Right hindlimb (tissue), 1 donor: ENCODE results near the gene CCNJ.
A peak's percentile ranks its signal among the peaks of the same experiment; 100 is the strongest.
"Not testable (repeated sequence)": the region's sequence is repeated elsewhere in the genome, so short reads cannot be mapped to it uniquely, and the experiment has no call there.

Experiments used
- DNase-seq: peaks from one replicate; pipeline ENCODE4 v3.0.0-alpha.2; 2018

The CCNJ gene, protein sequence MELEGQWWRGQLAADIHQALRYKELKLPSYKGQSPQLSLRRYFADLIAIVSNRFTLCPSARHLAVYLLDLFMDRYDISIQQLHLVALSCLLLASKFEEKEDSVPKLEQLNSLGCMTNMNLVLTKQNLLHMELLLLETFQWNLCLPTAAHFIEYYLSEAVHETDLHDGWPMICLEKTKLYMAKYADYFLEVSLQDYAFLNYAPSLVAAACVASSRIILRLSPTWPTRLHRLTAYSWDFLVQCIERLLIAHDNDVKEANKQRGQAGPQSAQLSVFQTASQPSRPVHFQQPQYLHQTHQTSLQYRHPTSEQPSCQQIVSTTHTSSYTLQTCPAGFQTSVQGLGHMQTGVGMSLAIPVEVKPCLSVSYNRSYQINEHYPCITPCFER

DNA sequence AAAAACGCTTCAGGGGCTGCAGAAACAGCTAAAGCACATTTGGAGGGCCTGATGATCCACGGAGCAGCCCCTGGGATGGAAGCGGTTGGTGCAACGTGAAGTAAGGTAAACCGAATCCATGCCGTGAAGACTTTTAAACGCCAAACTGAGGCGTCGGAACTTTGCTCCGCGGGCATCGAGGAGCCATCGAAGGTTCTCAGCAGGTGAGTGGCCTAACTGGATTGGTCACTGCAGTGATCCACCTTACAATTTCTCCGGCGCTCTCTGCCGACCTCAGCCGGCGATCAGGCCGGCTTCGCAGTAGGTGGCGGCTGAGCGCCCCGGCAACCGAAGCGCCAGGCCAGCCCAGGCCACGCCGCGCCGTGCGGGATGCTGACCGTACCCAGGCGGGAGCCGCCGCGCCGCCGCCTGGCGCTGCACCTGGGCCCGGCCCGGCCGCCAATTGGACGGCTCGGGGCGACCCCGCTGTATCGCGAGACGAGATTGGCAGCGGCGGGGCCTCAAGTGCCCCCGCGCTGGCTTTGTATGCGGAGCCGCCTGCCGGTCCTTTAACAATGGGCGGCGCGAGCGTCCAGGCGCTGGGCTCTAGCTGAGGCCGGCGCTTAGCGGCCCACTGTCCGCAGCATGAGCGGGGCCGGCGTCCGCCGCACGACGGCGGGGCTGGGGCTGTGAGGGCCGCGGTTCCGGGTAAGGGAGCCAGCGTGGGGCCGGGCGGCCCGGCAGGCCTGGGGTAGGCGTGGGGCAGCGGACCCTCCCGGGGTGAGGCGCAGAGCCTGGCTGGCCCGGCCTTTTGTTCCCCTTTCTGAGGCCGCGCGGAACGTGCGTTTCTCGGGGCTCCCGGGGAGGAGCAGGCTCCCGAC lies at the start of gene CCNJ:
Gene CCNJ, plus strand, starts transcription at position 551 of the 860 bp plus-strand sequence. CDS start 811 bp downstream, outside the sequence.
- peak; percentile 93 for DNase-seq

DNA sequence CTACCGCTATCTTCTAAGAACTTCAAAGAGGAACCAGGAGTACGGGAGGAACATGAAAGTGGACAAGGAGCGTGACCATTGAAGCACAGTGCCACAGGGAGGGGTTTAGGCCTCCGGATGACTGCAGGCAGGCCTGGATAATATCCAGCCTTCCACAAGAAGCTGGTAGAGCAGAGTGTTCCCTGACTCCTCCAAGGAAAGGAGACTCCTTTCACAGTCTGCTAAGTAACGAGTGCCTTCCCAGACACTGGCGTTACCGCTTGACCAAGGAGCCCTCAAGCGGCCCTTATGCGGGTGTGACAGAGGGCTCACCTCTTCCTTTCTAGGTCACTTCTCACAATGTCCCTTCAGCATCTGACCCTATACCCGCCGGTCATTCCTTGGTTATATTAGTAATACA lies 49.0 kb upstream of the CCNJ start:
- not testable (repeated sequence) for DNase-seq

DNA sequence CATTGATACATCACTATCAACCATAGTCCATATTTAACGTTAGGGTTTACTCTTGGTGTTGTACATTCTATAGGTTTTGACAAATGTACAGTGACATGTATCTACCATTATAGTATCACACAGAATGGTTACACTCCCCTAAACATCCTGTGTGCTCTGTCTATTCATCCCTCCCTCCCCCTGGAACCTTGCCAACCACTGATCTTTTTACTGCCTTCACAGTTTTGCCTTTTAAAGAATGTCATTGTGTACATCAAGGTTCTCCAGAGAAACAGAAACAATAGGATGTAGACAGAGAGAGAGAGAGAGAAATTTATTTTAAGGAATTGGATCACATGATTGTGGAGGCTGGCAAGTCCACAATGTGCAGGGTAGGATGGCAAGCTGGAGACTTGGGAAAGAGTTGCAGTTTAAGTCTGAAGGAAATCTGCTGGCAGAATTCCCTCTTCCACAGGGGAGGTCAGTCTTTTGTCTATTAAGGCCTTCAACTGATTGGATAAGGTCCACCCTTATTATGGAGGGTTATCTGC lies 45.1 kb upstream of the CCNJ start:
- DNase-seq = no peak

DNA sequence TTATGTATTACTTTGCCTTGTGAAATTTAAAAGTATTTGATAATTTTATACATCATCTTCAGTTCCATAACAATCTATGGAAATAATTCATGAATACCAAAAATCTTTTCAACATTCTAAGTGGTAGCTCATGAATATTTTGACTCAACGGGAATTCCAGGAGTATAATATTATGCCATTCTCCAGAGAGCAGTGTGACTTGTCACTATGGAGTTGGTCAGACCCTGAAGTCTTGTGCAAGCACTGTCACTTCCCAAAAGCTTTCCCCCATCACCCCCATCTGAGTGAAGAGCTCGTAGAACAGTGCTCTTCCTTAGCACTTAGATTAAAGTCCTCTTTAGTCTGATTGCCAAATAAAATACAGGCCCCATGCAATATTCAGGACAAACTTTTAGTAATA lies 29.4 kb upstream of the CCNJ start:
- DNase-seq = no peak

DNA sequence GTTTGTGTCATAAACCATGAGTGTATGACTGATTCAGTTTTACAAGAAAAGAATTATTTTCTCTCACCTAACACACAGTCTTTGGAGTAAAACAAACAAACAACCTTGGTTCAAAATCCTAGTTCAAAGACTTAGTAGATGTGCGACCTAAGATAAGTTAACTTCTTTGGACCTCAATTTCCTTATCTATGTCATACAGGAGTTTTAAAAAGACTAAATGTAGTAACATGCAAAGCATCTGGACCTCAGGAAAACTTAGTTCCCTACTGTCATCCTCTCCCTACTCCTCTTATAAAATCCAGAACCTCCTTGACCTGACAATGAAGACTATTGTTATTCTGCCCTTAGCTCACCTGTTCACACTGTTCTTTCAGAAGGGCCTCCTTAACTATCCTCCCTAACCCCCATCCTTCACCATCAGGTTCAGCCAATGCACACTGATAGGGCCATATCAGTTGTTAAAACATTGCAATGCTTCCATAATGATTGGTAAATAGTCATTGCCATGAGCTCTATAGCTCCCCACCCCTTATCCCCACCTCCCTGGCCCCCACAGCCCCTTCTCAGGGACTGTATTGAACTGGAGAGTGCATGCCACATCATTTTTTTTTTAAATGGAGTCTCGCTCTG lies 28.8 kb upstream of the CCNJ start:
- DNase-seq = no peak

DNA sequence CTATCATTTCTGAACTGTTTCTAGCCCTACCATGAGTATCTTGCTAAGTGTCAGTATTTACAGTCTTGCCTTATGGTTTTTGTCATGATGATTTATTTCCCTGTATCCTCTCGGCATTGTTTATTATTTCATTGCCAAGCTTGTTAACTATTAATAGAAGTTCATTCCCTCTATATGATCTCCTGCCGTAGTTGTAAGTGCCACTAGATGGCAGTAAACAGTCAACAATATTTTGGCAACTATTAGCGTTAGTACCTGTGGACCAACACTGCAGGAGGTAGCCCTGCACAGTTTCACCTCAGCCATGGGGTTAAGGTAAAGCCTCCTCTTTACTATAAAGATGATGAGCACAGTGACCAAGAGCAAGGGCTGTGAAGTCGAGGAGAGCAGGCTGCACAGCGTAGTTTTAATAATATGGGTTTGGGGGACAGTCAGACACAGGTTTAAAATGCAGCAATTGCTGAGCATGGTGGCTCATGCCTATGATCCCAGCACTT lies 26.1 kb upstream of the CCNJ start:
- peak; percentile 22 for DNase-seq

DNA sequence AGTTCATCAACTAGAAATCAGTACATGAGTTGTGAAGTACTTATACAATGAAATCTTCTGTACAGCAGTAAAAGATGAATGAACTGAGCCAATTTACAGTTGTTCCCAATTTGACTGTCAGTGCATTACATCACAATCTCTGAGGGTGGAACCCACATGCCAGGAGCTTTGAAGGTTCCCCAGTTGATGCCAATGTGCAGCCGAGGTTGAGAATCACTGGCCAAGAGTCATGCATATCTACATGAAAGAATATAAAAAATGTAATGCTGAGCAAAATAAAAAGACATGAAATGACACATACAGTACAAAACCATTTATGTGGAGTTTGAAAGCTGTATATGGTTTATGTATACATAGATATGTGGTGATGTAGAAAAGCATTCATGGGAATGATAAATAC lies 22.1 kb upstream of the CCNJ start:
- no peak for DNase-seq

DNA sequence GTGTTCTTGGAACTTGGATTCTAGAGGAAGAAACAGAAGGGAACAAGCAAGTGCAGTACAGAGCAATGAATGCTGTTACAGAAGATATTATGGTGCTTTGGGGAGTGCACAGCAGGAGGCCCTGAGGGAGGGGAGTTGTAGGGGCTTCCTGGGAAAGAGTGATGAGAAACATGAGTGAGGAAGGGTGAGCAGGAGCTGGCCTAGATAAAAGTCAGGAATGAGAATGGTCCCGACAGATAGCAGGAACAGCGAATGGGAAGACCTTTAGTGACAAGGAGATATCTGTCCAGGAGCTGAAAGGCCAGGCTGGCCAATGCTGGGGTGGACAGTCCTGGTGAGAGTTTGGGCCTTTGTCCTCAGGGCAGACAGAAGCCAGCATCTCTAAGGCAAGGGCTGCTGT lies 20.6 kb upstream of the CCNJ start:
- DNase-seq = no peak

DNA sequence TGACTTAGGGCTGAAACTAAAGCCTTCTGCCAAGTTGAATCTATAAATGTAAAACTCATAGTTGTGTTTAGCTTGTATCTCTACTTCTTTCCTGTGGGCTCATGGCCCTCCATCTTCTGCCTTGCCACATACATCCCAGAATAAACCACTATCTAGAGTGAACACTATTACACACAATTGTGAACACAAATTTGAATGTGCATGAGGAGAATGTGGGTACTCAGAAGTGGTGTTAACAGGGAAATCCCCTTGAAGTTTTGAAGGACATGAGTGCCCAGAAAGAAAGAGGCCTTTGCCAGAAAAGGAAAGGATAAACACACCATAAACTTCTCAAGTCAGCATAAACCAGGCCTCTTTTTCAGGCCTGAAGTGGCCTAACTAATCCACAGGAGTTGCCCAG lies 20.2 kb upstream of the CCNJ start:
- DNase-seq = no peak

DNA sequence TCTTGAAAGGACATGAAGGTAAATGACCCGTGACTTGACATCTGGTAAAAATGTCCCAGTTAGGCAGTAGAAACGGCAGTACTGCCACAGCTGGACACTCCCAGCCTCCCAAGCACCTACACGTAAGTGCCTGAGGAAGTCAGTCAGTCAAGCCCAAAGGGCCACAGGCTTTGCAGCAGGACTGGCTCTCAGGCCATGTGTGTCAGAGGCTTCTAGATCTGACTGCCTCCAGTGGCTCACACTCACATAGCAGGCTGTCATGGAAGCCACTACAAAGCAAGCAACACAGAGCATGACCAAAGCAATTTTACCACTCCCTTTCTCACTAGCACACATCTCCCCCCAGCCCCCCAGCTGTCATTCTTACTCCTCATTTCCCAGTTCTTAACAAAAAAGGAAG lies 17.8 kb upstream of the CCNJ start:
- no peak for DNase-seq

DNA sequence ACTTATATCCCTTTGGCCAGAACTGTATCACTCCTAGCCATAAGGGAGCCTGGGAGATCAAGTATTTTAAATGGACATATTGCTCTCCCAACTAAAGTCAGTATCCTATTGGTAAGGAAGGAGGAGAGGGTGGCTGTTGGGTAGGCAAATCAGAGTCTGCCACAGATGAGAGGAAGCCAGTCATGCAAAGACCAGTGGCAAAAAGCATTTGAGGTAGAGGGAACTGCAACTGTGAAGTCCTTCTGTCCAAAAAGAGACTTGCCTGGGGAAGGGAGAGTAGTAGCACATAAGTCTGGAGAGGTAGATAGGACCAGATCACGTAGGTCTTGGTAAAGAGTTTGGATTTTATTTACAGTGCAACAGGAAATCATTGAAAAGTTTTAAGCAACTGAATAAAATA lies 8.8 kb upstream of the CCNJ start:
- no peak for DNase-seq

DNA sequence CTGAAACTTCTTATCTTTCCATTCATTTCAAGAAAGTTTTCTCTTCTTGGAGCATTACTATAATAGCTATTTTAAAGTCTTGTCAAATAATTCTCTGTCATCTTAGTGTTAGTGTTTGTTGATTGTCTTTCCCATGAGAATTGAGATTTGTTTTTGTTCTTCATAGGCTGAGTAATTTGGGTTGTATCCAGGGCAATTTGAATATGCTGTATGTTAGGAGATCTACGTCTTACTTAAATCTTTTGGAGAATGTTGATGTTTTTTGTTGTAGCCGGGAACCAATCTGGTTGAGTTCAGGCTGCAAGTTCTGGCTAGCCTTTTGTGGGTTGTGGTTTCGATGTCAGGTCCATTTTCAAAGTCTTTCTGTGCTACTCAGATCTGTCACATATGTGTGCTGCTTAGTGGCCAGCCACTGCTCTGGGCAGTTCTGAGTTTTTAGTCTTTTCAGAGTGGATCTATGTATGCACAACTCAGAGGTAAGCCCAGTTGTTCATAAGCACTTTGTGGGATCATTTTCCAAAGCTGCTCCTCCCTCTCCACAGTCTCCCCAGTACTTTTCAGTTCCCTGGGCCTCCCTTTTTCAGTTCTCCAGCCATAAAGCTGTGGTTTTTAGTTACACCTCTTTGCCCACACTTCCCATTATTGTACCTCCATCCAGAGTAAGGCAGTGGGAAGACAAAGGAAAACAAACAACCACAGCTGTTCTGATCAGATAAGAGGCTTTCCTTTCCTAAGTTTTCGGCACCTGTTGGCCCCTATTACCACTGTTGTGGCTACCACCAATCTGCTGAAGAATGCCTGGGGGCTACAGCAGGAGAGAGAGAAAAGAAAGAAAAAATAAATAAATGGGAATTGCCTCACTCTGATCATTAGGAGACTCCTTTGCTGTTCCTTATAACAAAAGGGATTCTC lies 4.7 kb upstream of the CCNJ start:
- no peak for DNase-seq

DNA sequence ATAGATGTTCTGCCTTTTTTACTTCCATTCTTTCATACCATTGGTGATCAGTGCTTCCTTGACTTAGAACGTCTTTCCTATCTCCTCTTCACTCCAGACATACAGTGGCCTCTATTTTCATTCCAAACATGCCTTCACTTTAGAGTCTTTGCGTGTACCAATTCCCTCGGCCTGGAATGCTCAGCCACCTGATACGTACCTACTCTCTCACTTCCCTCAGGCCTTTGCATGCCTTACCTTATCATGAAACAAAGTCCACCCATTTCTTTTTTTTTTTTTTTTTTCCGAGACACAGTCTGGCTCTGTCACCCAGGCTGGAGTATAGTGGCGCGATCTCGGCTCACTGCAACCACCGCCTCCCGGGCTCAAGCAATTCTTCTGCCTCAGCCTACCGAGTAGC lies 2.2 kb upstream of the CCNJ start:
- no peak for DNase-seq

DNA sequence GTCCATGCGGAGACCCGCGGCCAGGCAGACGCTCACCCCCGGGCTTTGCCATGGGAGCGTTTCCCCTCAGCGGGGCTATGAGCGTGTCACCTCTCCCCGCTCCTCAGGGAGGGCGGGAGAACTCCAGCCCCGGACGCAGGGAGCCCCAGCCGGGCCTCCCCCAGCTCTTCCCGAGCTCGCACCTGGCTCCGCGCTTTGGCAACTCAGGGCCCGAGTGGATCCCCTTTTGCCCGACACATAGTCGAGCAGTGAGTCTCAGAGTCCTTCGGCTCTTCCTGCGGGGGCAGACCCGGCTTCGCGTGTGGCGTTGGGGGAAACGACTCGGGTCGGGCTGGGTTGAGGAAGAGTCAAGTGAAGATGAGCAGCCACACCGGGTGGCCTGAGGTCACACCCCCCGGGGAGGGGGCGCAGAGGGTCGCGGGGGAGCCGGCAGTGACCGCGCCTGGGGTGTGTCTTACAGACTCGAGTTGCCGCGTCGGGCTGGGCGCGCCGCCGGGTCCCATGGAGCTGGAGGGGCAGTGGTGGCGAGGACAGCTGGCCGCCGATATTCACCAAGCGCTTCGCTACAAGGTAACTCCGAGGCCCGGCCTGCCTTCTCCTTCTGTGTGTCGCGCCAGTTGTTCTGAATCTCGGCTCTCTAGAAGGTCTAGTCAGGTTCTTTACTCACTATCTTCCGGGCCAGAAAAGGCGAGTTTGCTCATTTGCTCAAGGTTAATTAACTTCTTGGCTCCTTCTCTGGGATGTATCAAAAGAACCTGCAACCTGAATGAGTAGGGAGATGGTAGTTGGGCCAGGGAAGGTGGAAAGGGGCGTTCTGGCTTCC lies 721 bp downstream of the CCNJ start:
- DNase-seq = peak; percentile 77

DNA sequence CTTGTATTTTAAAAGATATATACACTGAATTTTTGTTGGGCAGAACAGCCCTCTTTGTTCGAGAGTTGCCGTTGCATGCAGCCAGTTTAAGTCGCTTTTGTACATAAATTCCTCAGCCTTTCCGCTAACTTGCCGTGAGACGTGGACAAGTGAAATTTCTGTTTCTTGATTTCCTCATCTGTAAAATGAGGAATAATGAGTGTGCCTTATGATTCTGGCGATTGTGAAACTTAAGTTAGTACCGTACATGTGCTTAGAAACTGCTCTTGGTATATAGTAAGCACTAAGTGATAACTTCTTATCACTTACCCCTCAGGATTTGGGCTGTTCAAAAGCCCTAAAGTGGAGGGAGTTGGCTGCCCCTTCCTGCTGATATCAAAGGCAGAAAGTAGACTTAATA lies 1.4 kb downstream of the CCNJ start:
- no peak for DNase-seq

DNA sequence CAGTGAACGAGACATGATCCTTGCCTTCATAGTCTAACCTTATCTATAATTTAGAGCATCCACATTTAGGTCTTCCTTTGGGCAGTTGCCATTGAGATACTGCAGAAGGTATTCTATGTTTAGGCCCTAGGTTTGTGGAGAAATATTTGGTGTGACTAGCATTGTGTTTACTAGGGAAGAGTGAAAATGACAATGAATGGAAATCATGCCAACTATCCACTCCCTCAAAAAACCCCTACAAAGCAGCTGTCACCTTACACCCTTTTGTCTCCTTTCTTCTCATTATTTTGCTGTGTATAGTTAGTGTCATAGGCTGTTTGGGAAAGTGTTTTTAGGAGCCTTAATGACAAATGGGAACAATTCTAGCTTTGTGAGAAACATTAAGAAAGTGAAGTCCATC lies 3.2 kb downstream of the CCNJ start:
- no peak for DNase-seq

DNA sequence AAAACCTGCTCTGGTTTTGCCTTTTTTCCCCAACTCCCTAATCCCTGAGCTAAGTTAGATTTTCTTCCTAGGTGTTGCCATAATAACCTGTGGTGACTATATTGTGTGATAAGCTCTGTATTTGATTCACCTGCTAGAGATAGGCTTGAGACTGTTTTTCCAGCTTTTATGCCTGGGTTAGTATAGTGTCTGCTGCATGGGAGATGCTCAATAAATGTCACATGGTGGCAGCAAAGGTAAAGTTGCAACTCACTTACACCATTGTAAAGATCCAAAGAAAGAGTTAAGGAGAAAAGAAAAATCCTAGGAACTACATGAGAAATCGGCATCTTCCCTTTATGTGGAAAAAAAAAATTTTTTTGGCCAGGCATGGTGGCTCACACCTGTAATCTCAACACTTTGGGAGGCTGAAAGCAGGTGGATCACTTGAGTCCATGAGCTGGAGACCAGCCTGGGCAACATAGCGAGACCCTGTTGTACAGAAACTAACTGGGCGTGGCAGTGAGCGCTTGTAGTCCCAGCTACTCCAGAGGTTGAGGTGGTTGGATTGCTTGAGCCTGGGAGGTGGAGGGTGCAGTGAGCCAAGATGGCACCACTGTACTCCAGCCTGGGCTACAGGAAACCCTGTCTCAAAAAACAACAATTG lies 3.7 kb downstream of the CCNJ start:
- no peak for DNase-seq

DNA sequence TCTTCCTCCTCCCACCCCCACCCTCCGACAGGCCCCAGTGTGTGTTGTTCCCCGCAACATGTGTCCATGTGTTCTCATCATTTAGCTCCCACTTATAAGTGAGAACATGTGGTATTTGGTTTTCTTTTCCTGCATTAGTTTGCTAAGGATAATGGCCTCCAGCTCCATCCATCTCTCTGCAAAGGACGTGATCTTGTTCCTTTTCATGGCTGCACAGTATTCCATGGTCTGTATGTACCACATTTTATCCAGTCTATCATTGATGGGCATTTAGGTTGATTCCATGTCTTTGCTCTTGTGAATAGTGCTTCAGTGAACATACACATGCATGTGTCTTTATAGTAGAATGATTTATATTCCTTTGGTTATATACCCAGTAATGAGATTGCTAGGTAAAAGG lies 4.5 kb downstream of the CCNJ start:
- DNase-seq = not testable (repeated sequence)

DNA sequence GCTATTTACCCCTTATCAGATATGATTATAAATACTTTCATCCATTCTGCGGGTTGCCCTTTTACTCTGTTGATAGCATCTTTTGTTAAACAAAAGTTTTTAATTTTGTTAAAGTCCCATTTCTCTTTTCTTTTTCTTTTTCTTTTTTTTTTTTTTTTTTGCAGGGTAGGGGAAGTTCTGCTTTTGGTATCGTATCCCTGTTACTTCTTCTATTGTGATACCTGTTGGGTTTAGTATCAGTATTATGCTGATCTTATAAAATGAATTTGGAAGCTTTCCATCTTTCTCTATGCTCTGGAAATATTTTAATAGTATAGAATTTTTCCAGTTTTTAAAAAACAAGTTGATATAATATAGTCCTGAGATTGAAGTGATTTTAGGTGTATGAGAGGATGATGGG lies 6.0 kb downstream of the CCNJ start:
- DNase-seq = no peak

DNA sequence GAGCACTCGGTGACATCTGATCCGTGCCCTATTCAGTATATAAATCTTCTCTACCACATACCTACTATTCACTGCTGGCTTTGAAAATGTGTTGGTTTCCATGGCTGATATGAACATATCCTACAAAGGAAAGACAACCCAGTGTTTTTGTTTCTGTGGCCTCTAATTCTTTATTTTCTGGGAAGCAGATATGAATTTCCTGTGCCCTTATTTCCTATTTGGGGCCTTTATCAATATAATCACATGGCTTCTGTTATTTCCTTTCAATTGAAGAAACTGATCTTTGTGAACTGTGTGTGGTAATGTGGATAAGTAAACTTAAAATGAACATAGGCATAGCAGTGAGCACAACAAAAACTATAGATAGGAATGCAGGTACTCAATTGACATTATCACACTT lies 10.6 kb downstream of the CCNJ start:
- no peak for DNase-seq

DNA sequence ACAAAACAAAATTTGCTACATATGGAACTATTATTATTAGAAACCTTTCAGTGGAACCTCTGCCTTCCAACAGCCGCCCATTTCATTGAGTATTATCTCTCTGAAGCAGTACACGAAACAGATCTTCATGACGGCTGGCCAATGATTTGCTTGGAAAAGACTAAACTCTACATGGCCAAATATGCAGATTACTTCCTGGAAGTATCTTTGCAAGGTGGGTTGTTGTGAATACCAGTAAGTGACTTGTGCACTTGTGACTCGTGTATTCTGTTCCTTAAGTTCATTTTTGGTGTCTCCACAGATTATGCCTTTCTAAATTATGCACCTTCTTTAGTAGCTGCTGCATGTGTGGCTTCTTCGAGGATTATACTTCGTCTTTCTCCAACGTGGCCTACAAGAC lies 13.4 kb downstream of the CCNJ start:
- no peak for DNase-seq
